ENCODE measurements around the gene KLK7. TPM values are rescaled to one million over a fixed set of nuclear protein-coding genes. Genes with fewer than 3 reads are reported as not detected.

The KLK7 gene
- total and polyA plus RNA-seq, 2 donors (not counting 3 experiments of a cell fraction or from before 2014, with no cell fraction given), result not detected

GRCh38 chr19:51031880-51032225, 48.1 kb upstream of the KLK7 start:
- no peaks in the 10 kb centered on the region for H3K27me3 ChIP-seq (ENCODE audit: control insufficient read depth in 2 of 2, insufficient read depth in 2 of 2, low read length in 2 of 2)
- no peaks in the 10 kb centered on the region for H4K20me1 ChIP-seq (replicated peaks; ENCODE audit: control insufficient read depth, extremely low read depth, insufficient read depth, low read length)
- no TSS peak for BruUV-seq (replicated peaks)
- no peaks in the 10 kb centered on the region for H3K36me3 ChIP-seq (ENCODE audit: control insufficient read depth in 2 of 2, extremely low read depth in 1 of 2, insufficient read depth in 2 of 2, low read length in 2 of 2)
- H2AFZ ChIP-seq (ENCODE audit: low read depth, low read length), result no peak overlapping the region
- H3K9me1 ChIP-seq (replicated peaks; ENCODE audit: control insufficient read depth, extremely low read depth, insufficient read depth, low read length), result no peaks in the 10 kb centered on the region
- TF ChIP-seq POLR2AphosphoS5 (IDR thresholded peaks at IDR 0.05; ENCODE audit: insufficient read depth, low read depth, low read length) (no peak), MYC (IDR thresholded peaks at IDR 0.05; ENCODE audit: low read depth, low read length) (no peak), FOS (IDR thresholded peaks at IDR 0.05; ENCODE audit: borderline replicate concordance, insufficient read depth, low read length) (no peak), POLR2A (IDR thresholded peaks at IDR 0.05; ENCODE audit: low read depth, low read length) (no peak)
- POLR2A ChIA-PET, result no interaction called here
- no peak overlapping the region for H3K27ac ChIP-seq (ENCODE audit: insufficient read depth, low read depth, low read length)
- dilution Hi-C loops (cut with MboI; ENCODE audit: extremely low pct_ligation_motif_present, low sequenced_read_pairs), result no loop called here
- H3K4me3 ChIP-seq (replicated peaks in 1 of 3; ENCODE audit: insufficient read depth in 1 of 3, low read depth in 1 of 3, low read length in 3 of 3), result no peak overlapping the region
- CTCF ChIA-PET, result no interaction called here
- intact Hi-C loops (cut with micrococcal nuclease), result no loop called here
- no peak overlapping the region for H3K4me2 ChIP-seq (ENCODE audit: insufficient read depth, low read length)
- H3K9ac ChIP-seq (replicated peaks; ENCODE audit: extremely low read depth, insufficient read depth, low read length), result no peak overlapping the region
- FAIRE-seq (no peak), DNase-seq (ENCODE audit: low read depth, low spot score) (no peak)
- no peaks in the 10 kb centered on the region for H3K4me1 ChIP-seq (ENCODE audit: control insufficient read depth, extremely low read depth, insufficient read depth, low read length)
- H3K79me2 ChIP-seq (ENCODE audit: control insufficient read depth, insufficient read depth, low read length), result no peaks in the 10 kb centered on the region
- no peaks in the 10 kb centered on the region for H3K9me3 ChIP-seq (replicated peaks; ENCODE audit: control insufficient read depth, insufficient read depth, low read length)

GRCh38 chr19:51031220-51031879, 47.6 kb upstream of the KLK7 start:
- ChIA-PET CTCF (no interaction called here), POLR2A (no interaction called here)
- no peaks in the 10 kb centered on the region for H3K4me1 ChIP-seq (ENCODE audit: control insufficient read depth, extremely low read depth, insufficient read depth, low read length)
- DNase-seq (ENCODE audit: low read depth, low spot score) (no peak), FAIRE-seq (no peak)
- no TSS peak for BruUV-seq (replicated peaks)
- no peaks in the 10 kb centered on the region for H3K9me3 ChIP-seq (replicated peaks; ENCODE audit: control insufficient read depth, insufficient read depth, low read length)
- no peaks in the 10 kb centered on the region for H3K27me3 ChIP-seq (ENCODE audit: control insufficient read depth in 2 of 2, insufficient read depth in 2 of 2, low read length in 2 of 2)
- H3K36me3 ChIP-seq (ENCODE audit: control insufficient read depth in 2 of 2, extremely low read depth in 1 of 2, insufficient read depth in 2 of 2, low read length in 2 of 2), result no peaks in the 10 kb centered on the region
- H3K4me3 ChIP-seq (replicated peaks in 1 of 3; ENCODE audit: insufficient read depth in 1 of 3, low read depth in 1 of 3, low read length in 3 of 3), result no peak overlapping the region
- TF ChIP-seq FOS (IDR thresholded peaks at IDR 0.05; ENCODE audit: borderline replicate concordance, insufficient read depth, low read length), result no peak
- no peak overlapping the region for H3K27ac ChIP-seq (ENCODE audit: insufficient read depth, low read depth, low read length)
- intact Hi-C loops (cut with micrococcal nuclease), result no loop called here
- no peak overlapping the region for H2AFZ ChIP-seq (ENCODE audit: low read depth, low read length)
- H3K9ac ChIP-seq (replicated peaks; ENCODE audit: extremely low read depth, insufficient read depth, low read length), result no peak overlapping the region
- H3K4me2 ChIP-seq (ENCODE audit: insufficient read depth, low read length), result no peak overlapping the region
- H3K79me2 ChIP-seq (ENCODE audit: control insufficient read depth, insufficient read depth, low read length), result no peaks in the 10 kb centered on the region
- H3K9me1 ChIP-seq (replicated peaks; ENCODE audit: control insufficient read depth, extremely low read depth, insufficient read depth, low read length), result no peaks in the 10 kb centered on the region
- dilution Hi-C loops (cut with MboI; ENCODE audit: extremely low pct_ligation_motif_present, low sequenced_read_pairs), result no loop called here
- H4K20me1 ChIP-seq (replicated peaks; ENCODE audit: control insufficient read depth, extremely low read depth, insufficient read depth, low read length), result no peaks in the 10 kb centered on the region

Data from endothelial cell of umbilical vein (primary cell).